Fibroblast of the aortic adventitia (primary cell): ENCODE data around the gene FOXO6. TPM values are rescaled to one million over a fixed set of nuclear protein-coding genes. Genes with fewer than 3 reads are reported as not detected.

Experiments
- DNase-seq: peaks from one replicate; pipeline ENCODE4 v3.0.0-alpha.2; 2010; ENCODE audit warnings: low read depth
- H3K4me3 ChIP-seq: 2 replicates; pipeline ENCODE4 v1.5.1; 2011; ENCODE audit warnings: low read depth, mild to moderate bottlenecking, control low read depth, low read length, moderate library complexity
- total RNA-seq: library from RNA; depleted of rRNA; stranded (reverse); fragments of >200 nt; gene quantifications from 2 replicates; pipeline ENCODE4 v1.2.3, GENCODE V29; 2012; ENCODE audit warnings: low replicate concordance
- TF ChIP-seq, protein P1 (sequence below): IDR thresholded peaks from 2 replicates; pipeline ENCODE4 v1.5.1; 2011; ENCODE audit warnings: mild to moderate bottlenecking, low read length, control low read depth, inconsistent platforms; ENCODE audit not compliant: insufficient read depth

FOXO6 gene
- total RNA-seq, 1 donor, result not detected

- TF ChIP-seq, protein P1, sequence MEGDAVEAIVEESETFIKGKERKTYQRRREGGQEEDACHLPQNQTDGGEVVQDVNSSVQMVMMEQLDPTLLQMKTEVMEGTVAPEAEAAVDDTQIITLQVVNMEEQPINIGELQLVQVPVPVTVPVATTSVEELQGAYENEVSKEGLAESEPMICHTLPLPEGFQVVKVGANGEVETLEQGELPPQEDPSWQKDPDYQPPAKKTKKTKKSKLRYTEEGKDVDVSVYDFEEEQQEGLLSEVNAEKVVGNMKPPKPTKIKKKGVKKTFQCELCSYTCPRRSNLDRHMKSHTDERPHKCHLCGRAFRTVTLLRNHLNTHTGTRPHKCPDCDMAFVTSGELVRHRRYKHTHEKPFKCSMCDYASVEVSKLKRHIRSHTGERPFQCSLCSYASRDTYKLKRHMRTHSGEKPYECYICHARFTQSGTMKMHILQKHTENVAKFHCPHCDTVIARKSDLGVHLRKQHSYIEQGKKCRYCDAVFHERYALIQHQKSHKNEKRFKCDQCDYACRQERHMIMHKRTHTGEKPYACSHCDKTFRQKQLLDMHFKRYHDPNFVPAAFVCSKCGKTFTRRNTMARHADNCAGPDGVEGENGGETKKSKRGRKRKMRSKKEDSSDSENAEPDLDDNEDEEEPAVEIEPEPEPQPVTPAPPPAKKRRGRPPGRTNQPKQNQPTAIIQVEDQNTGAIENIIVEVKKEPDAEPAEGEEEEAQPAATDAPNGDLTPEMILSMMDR, result no peak
- no peak for DNase-seq
- no peak overlapping the region for H3K4me3 ChIP-seq
Measured at GRCh38 chr1:41378222-41378621, 17.0 kb downstream of the FOXO6 start.

DNA sequence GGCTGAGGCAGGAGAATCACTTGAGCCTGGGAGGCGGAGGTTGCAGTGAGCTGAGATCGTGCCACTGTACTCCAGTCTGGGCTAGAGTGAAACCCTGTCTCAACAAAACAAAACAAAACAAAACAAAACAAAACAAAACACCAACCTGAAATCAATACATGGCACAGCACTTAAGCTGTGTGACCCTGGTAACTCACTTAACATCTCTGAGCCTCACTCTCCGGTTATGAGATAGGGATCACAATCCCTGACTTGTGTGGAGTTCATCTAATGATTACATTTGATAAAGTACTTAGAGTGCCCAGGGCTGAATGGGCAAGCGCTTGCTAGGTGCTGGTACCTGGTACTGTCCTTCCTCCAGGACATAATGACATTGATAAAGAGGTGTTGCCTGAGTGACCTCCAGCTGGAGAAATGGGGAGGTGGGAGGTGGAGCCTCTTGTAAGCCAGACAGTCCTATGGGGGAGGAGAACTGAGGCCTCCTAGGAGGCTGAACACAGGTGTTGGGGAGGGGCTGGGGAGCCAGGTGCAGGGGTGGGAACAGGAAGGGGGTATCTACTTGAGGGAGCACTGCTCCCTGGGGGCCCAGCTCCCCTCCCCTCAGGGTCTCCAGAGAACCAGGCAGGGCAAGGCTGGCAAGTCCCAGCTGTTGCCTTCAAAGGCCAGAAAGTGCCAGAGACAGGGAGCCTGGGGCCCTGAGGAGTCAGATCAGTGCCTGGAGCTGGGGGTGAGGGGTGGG is 17.9 kb downstream of the FOXO6 start:
- TF ChIP-seq, protein P1, result no peak
- DNase-seq, result no peak
- no peak overlapping the region for H3K4me3 ChIP-seq

DNA sequence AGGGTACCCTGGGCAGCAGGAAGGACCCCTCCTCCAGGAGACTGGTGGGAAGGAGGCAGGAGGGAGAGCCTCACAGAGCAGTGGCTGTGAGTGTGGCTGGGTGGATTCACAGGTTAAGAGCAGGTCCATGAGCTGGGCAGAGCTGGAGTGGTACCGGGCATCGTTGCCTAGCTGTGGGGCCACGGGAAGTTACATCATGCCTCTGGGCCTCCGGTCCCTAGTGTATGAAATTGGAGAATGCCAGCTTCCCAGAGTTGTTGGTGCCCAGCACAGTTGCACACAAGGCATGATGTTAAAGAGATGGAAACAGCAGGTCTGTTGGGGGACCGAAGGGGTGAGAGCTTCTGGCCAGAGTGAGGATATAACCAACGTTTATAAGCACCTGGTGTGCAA is 18.5 kb downstream of the FOXO6 start:
- TF ChIP-seq, protein P1, result no peak
- H3K4me3 ChIP-seq, result no peak overlapping the region
- no peak for DNase-seq

- no peak overlapping the region for H3K4me3 ChIP-seq
- TF ChIP-seq, protein P1, result no peak
- DNase-seq, result no peak
Measured at GRCh38 chr1:41380195-41380594, 19.0 kb downstream of the FOXO6 start.

GRCh38 chr1:41380979-41381691 is 19.9 kb downstream of the FOXO6 start:
- TF ChIP-seq, protein P1, result no peak
- no peak for DNase-seq
- peak overlapping the region; percentile 13 for H3K4me3 ChIP-seq

- peak overlapping the region; percentile 37 for H3K4me3 ChIP-seq
- DNase-seq, result no peak
- TF ChIP-seq, protein P1, result no peak
Measured at GRCh38 chr1:41381692-41382479, 20.7 kb downstream of the FOXO6 start.
